Measurements from ENCODE around the gene TRAPPC3L. TPM values are rescaled to one million over a fixed set of nuclear protein-coding genes. Genes with fewer than 3 reads are reported as not detected.

Gene TRAPPC3L
- total and polyA plus RNA-seq, 3 donors from 2014 or later = 0.37 to 0.39 TPM; not detected in 1

GRCh38 chr6:116458264-116458663 is 87.2 kb downstream of the TRAPPC3L start:
- no peak overlapping the region for H3K27ac ChIP-seq
- TF ChIP-seq CTCF (IDR thresholded peaks at IDR 0.05) = no peak
- TF ChIP-seq POLR2A (IDR thresholded peaks at IDR 0.05) = no peak
- DNase-seq = no peak
- no peaks in the 10 kb centered on the region for H3K4me1 ChIP-seq
- H3K4me3 ChIP-seq = no peak overlapping the region
- intact Hi-C loops (cut with DNase I; ENCODE audit: low total_unique reads) = no loop called here
- H3K36me3 ChIP-seq (ENCODE audit: low read depth, missing control alignments) = no peaks in the 10 kb centered on the region
- 96 to 98% methylated on average over 9 of the region's 9 CpGs for WGBS, 2 donors
- H3K9me3 ChIP-seq = no peaks in the 10 kb centered on the region
- no peaks in the 10 kb centered on the region for H3K27me3 ChIP-seq

- Histone ChIP-seq H3K27me3 (no peaks in the 10 kb centered on the region), H3K4me1 (no peaks in the 10 kb centered on the region), H3K4me3 (no peak overlapping the region), H3K27ac (no peak overlapping the region), H3K36me3 (ENCODE audit: low read depth, missing control alignments) (no peaks in the 10 kb centered on the region), H3K9me3 (no peaks in the 10 kb centered on the region)
- intact Hi-C loops (cut with DNase I; ENCODE audit: low total_unique reads) = no loop called here
- no peak for DNase-seq
- 83 to 91% methylated on average over 2 of the region's 2 CpGs for WGBS, 2 donors
- TF ChIP-seq CTCF (IDR thresholded peaks at IDR 0.05) = no peak
- no peak for TF ChIP-seq POLR2A (IDR thresholded peaks at IDR 0.05)
Observed at GRCh38 chr6:116456927-116457326, 88.6 kb downstream of the TRAPPC3L start.

- H3K27ac ChIP-seq = no peak overlapping the region
- intact Hi-C loops (cut with DNase I; ENCODE audit: low total_unique reads) = no loop called here
- no peaks in the 10 kb centered on the region for H3K27me3 ChIP-seq
- no peaks in the 10 kb centered on the region for H3K36me3 ChIP-seq (ENCODE audit: low read depth, missing control alignments)
- no peaks in the 10 kb centered on the region for H3K4me1 ChIP-seq
- TF ChIP-seq CTCF (IDR thresholded peaks at IDR 0.05) (no peak), POLR2A (IDR thresholded peaks at IDR 0.05) (no peak)
- no peak overlapping the region for H3K4me3 ChIP-seq
- 85 to 89% methylated on average over 3 of the region's 3 CpGs for WGBS, 2 donors
- no peaks in the 10 kb centered on the region for H3K9me3 ChIP-seq
- no peak for DNase-seq
Observed at GRCh38 chr6:116456106-116456505, 89.4 kb downstream of the TRAPPC3L start.

- 81 to 88% methylated on average over 2 of the region's 2 CpGs for WGBS, 2 donors
- intact Hi-C loops (cut with DNase I; ENCODE audit: low total_unique reads) = no loop called here
- no peaks in the 10 kb centered on the region for H3K27me3 ChIP-seq
Observed at GRCh38 chr6:116452531-116452930, 93.0 kb downstream of the TRAPPC3L start.

More at GRCh38 chr6:116452531-116452930, 93.0 kb downstream of the TRAPPC3L start:
- no peak for DNase-seq
- Histone ChIP-seq H3K27ac (no peak overlapping the region), H3K4me3 (no peak overlapping the region), H3K4me1 (no peaks in the 10 kb centered on the region), H3K9me3 (no peaks in the 10 kb centered on the region), H3K36me3 (ENCODE audit: low read depth, missing control alignments) (no peaks in the 10 kb centered on the region)
- no peak for TF ChIP-seq CTCF (IDR thresholded peaks at IDR 0.05)
- no peak for TF ChIP-seq POLR2A (IDR thresholded peaks at IDR 0.05)
